ENCODE data around the gene OR2T2. TPM values are rescaled to one million over a fixed set of nuclear protein-coding genes. Genes with fewer than 3 reads are reported as not detected.
"Not testable (repeated sequence)": the region's sequence is repeated elsewhere in the genome, so short reads cannot be mapped to it uniquely, and the experiment has no call there.

Gene OR2T2
- total RNA-seq, 1 donor from 2014 or later, result not detected

GRCh38 chr1:248488289-248488688 is 42.9 kb downstream of the OR2T2 start, which contains the start of gene OR2T5:
Gene OR2T5 (plus strand): TSS chr1:248488589. CDS start chr1:248488589, 0 bp downstream.
- H3K27ac ChIP-seq (replicated peaks); H3K4me3 ChIP-seq; H3K9me3 ChIP-seq (replicated peaks); H3K4me1 ChIP-seq; H3K27me3 ChIP-seq (ENCODE audit: low read depth); H3K36me3 ChIP-seq; intact Hi-C loops (cut with micrococcal nuclease); DNase-seq: not testable (repeated sequence)

- H3K27ac ChIP-seq (replicated peaks); H3K36me3 ChIP-seq; DNase-seq; H3K4me3 ChIP-seq; H3K4me1 ChIP-seq; H3K27me3 ChIP-seq (ENCODE audit: low read depth); H3K9me3 ChIP-seq (replicated peaks); intact Hi-C loops (cut with micrococcal nuclease): not testable (repeated sequence)
Measured at GRCh38 chr1:248496661-248497060, 51.2 kb downstream of the OR2T2 start.

- H3K27ac ChIP-seq (replicated peaks); intact Hi-C loops (cut with micrococcal nuclease); H3K36me3 ChIP-seq; H3K4me1 ChIP-seq; H3K27me3 ChIP-seq (ENCODE audit: low read depth); H3K4me3 ChIP-seq; DNase-seq; H3K9me3 ChIP-seq (replicated peaks): not testable (repeated sequence)
Measured at GRCh38 chr1:248500305-248501035, 55.0 kb downstream of the OR2T2 start.

Other genes with a start within 250 kb of the OR2T2 start
- gene OR2M3, start 248.4 kb upstream of the OR2T2 start, total RNA-seq, result not detected
- not detected for gene OR2M4, start 214.2 kb upstream of the OR2T2 start, total RNA-seq
- not detected for gene OR2T33, start 167.7 kb upstream of the OR2T2 start, total RNA-seq
- gene OR2T12, start 142.2 kb upstream of the OR2T2 start, total RNA-seq, result not detected
- not detected for gene OR2M7, start 121.1 kb upstream of the OR2T2 start, total RNA-seq
- not detected for gene OR14C36, start 96.9 kb upstream of the OR2T2 start, total RNA-seq
- gene OR2T4, start 84.0 kb upstream of the OR2T2 start, total RNA-seq, result not detected
- not detected for gene OR2T6, start 69.9 kb upstream of the OR2T2 start, total RNA-seq
- not detected for gene OR2T1, start 42.6 kb upstream of the OR2T2 start, total RNA-seq
- not detected for gene OR2T3, start 27.7 kb downstream of the OR2T2 start, total RNA-seq
- gene OR2T5, start 43.0 kb downstream of the OR2T2 start, total RNA-seq, result not detected
- not detected for gene OR2G6, start 62.4 kb downstream of the OR2T2 start, total RNA-seq
- not detected for gene OR2T29, start 117.1 kb downstream of the OR2T2 start, total RNA-seq
- not detected for gene OR2T34, start 129.1 kb downstream of the OR2T2 start, total RNA-seq
- gene OR2T10, start 152.1 kb downstream of the OR2T2 start, total RNA-seq, result not detected
- gene OR2T11, start 189.5 kb downstream of the OR2T2 start, total RNA-seq, result not detected
- gene OR2T35, start 199.6 kb downstream of the OR2T2 start, total RNA-seq, result not detected
- not detected for gene OR2T27, start 209.9 kb downstream of the OR2T2 start, total RNA-seq